HG02884 (cell line): Measurements from ENCODE around the gene ABCB6.
"Not testable (repeated sequence)": the region's sequence is repeated elsewhere in the genome, so short reads cannot be mapped to it uniquely, and the experiment has no call there.

Source experiments
- ATAC-seq: cut with Tn5 transposase; IDR thresholded peaks from one replicate; pipeline ENCODE4 v1.9.1; 2021; ENCODE audit warnings: mild to moderate bottlenecking, moderate library complexity; ENCODE audit not compliant: unreplicated experiment

The ABCB6 gene

GRCh38 chr2:219218732-219219701, at the start of gene ABCB6:
ABCB6 (minus strand) TSS chr2:219218958; CDS start chr2:219218673, 285 bp downstream.
- peak; percentile 80 for ATAC-seq

- no peak for ATAC-seq
Measured at GRCh38 chr2:219268294-219268693, 49.5 kb upstream of the ABCB6 start.

- no peak for ATAC-seq
Measured at GRCh38 chr2:219266886-219267285, 48.1 kb upstream of the ABCB6 start.

- ATAC-seq: no peak
Measured at GRCh38 chr2:219266232-219266631, 47.5 kb upstream of the ABCB6 start.

- ATAC-seq: no peak
Measured at GRCh38 chr2:219261024-219261855, 42.5 kb upstream of the ABCB6 start.

GRCh38 chr2:219258942-219259341, 40.2 kb upstream of the ABCB6 start:
- not testable (repeated sequence) for ATAC-seq

GRCh38 chr2:219254590-219255201, 35.9 kb upstream of the ABCB6 start:
- peak; percentile 28 for ATAC-seq

- peak; percentile 47 for ATAC-seq
Measured at GRCh38 chr2:219253753-219254589, 35.2 kb upstream of the ABCB6 start, which contains the start of gene TUBA4A. TUBA4A (minus strand) TSS chr2:219253918; CDS start chr2:219253858, 60 bp downstream.

- peak; percentile 14 for ATAC-seq
Measured at GRCh38 chr2:219252900-219253752, 34.4 kb upstream of the ABCB6 start, which contains the start of gene TUBA4B. TUBA4B (plus strand) TSS chr2:219253243; CDS start chr2:219253408, 165 bp downstream.

GRCh38 chr2:219252570-219252899, 33.8 kb upstream of the ABCB6 start:
- ATAC-seq: no peak

- ATAC-seq: no peak
Measured at GRCh38 chr2:219252084-219252483, 33.3 kb upstream of the ABCB6 start.

GRCh38 chr2:219251656-219252055, 32.9 kb upstream of the ABCB6 start:
- no peak for ATAC-seq

- ATAC-seq: no peak
Measured at GRCh38 chr2:219250049-219250781, 31.5 kb upstream of the ABCB6 start.

- no peak for ATAC-seq
Measured at GRCh38 chr2:219249203-219249980, 30.6 kb upstream of the ABCB6 start.

GRCh38 chr2:219248845-219249202, 30.1 kb upstream of the ABCB6 start:
- no peak for ATAC-seq

- no peak for ATAC-seq
Measured at GRCh38 chr2:219247678-219248642, 29.2 kb upstream of the ABCB6 start.

- no peak for ATAC-seq
Measured at GRCh38 chr2:219246559-219246958, 27.8 kb upstream of the ABCB6 start.
